K562 (cell line): ENCODE data around the gene SGTB. TPM values are rescaled to one million over a fixed set of nuclear protein-coding genes. Genes with fewer than 3 reads are reported as not detected.

Experiments used
- ATAC-seq: fragments of 200-7000 bp; cut with Tn5 transposase; 3 replicates; pipeline ENCODE4 v1.9.1; 2020; ENCODE audit warnings: moderate library complexity
- BruUV-seq: library from RNA; stranded (reverse); fragments of 400-500 nt; replicated peaks from 2 replicates; lab custom pipeline; 2021; lab: Mats Ljungman, UMichigan
- CTCF ChIA-PET: fragments of 300-600 bp; formaldehyde crosslinking; extraction: SDS; loops from one replicate; lab custom pipeline; 2021; ENCODE audit warnings: low intra/inter-chr PET ratio; lab: Yijun Ruan, JAX
- POLR2A ChIA-PET: fragments of 300-600, 350-650 bp; sonication (Branson Sonifier 250); formaldehyde crosslinking; extraction: SDS; loops from one replicate; lab custom pipeline; 2021; ENCODE audit warnings: antibody characterized with exemption, inconsistent platforms; lab: Yijun Ruan, JAX
- DNase-seq, 4 experiments: peaks; one replicate each; pipeline versions ENCODE4 v3.0.0 to v3.0.0-alpha.2; 2011 to 2018; ENCODE audit warnings: low spot score in 3 of 4, mixed read lengths in 3 of 4; ENCODE audit errors: extremely low read depth in 1 of 4
- FAIRE-seq: peaks from 2 replicates; lab custom pipeline; 2011; peaks lifted over from hg19 to GRCh38; lab: Jason Lieb, UNC
- H2AFZ ChIP-seq: 2 replicates; pipeline ENCODE4 v1.6.0; 2011; ENCODE audit warnings: low read depth, low read length, control low read depth, inconsistent platforms
- H3K27ac ChIP-seq: fragments of 200-600 bp; 3 replicates; pipeline ENCODE4 v1.8.0; 2011; ENCODE audit warnings: low read depth, mild to moderate bottlenecking, control low read depth, inconsistent platforms, low read length, moderate library complexity, mixed read lengths; ENCODE audit errors: extremely low read depth
- H3K27me3 ChIP-seq, 2 experiments: fragments of 300-600 bp in 1 of 2; 2 replicates in 1 of 2; 3 replicates in 1 of 2; pipeline versions ENCODE4 v1.6.0 to v1.8.0; 2011; ENCODE audit warnings: inconsistent platforms in 2 of 2, low read length in 2 of 2, mild to moderate bottlenecking in 1 of 2, mixed read lengths in 1 of 2, moderate library complexity in 1 of 2; ENCODE audit not compliant: control insufficient read depth in 2 of 2, insufficient read depth in 2 of 2
- H3K36me3 ChIP-seq: fragments of 300-600 bp; 3 replicates; pipeline ENCODE4 v1.8.0; 2011; ENCODE audit warnings: mild to moderate bottlenecking, low read length, inconsistent platforms; ENCODE audit not compliant: control insufficient read depth, insufficient read depth
- H3K4me1 ChIP-seq, 2 experiments: fragments of 200-600 bp in 1 of 2; replicated peaks in 1 of 2; 2 replicates in 1 of 2; 3 replicates in 1 of 2; pipeline versions ENCODE4 v1.5.1 to v1.8.0; 2011; ENCODE audit warnings: inconsistent platforms in 2 of 2, low read length in 2 of 2, mild to moderate bottlenecking in 1 of 2, mixed read lengths in 1 of 2, moderate library complexity in 1 of 2; ENCODE audit not compliant: control insufficient read depth in 2 of 2, insufficient read depth in 2 of 2
- H3K4me2 ChIP-seq: 2 replicates; pipeline ENCODE4 v1.6.1; 2011; ENCODE audit warnings: low read length, control low read depth, inconsistent platforms, mixed read lengths; ENCODE audit not compliant: insufficient read depth
- H3K4me3 ChIP-seq: fragments of 200-600 bp; sonication (generic), shearing (Covaris generic); 2 replicates; pipeline ENCODE4 v1.5.1; 2016; ENCODE audit warnings: control low read depth, inconsistent platforms
- H3K79me2 ChIP-seq: fragments of 200-600 bp; 3 replicates; pipeline ENCODE4 v1.8.0; 2011; ENCODE audit warnings: low read length, inconsistent platforms; ENCODE audit not compliant: control insufficient read depth, insufficient read depth
- H3K9ac ChIP-seq, 2 experiments: 2 replicates each; pipeline versions ENCODE4 v1.6.0 to v1.6.1; 2011; ENCODE audit warnings: low read depth in 2 of 2, low read length in 2 of 2, control low read depth in 1 of 2, inconsistent platforms in 1 of 2, mild to moderate bottlenecking in 1 of 2, mixed read lengths in 1 of 2; ENCODE audit not compliant: insufficient read depth in 1 of 2
- H3K9me1 ChIP-seq: one replicate; pipeline ENCODE4 v1.6.0; 2011; ENCODE audit warnings: inconsistent platforms, mild to moderate bottlenecking, low read length, moderate library complexity; ENCODE audit not compliant: control insufficient read depth, insufficient read depth
- H3K9me3 ChIP-seq: replicated peaks from 2 replicates; pipeline ENCODE4 v1.5.1; 2011; ENCODE audit warnings: low read depth, low read length, inconsistent platforms; ENCODE audit not compliant: control insufficient read depth, insufficient read depth
- H4K20me1 ChIP-seq: replicated peaks from 2 replicates; pipeline ENCODE4 v1.6.1; 2011; ENCODE audit warnings: low read length, inconsistent platforms, mixed read lengths; ENCODE audit not compliant: control insufficient read depth, insufficient read depth
- CHD2 ChIP-seq: IDR thresholded peaks from 2 replicates; pipeline ENCODE4 v1.6.1; 2011; ENCODE audit warnings: low read depth, low read length
- ELF2 ChIP-seq: fragments of 250-450 bp; sonication (Bioruptor Pico); IDR thresholded peaks from 2 replicates; pipeline ENCODE4 v1.5.0; 2021; ENCODE audit warnings: mild to moderate bottlenecking
- HIVEP1 ChIP-seq: fragments of 250-450 bp; sonication (Bioruptor Pico); IDR thresholded peaks from 2 replicates; pipeline ENCODE4 v1.4.0; 2020; ENCODE audit warnings: mild to moderate bottlenecking
- HNRNPUL1 ChIP-seq: fragments of 200-400 bp; formaldehyde crosslinking; IDR thresholded peaks from 2 replicates; pipeline ENCODE4 v1.6.1; 2017; ENCODE audit warnings: low read length
- MLX ChIP-seq, 2 experiments: fragments of 450-650 bp in 1 of 2; sonication (generic) in 1 of 2; formaldehyde crosslinking; conservative IDR thresholded peaks; 2 replicates each; pipeline versions ENCODE4 v1.4.0 to v1.8.1; 2020 to 2022; ENCODE audit warnings: mild to moderate bottlenecking in 1 of 2, missing genetic modification reagents in 1 of 2
- NCOA6 ChIP-seq: fragments of 450-650 bp; IDR thresholded peaks from 2 replicates; pipeline ENCODE4 v1.6.1; 2017; ENCODE audit warnings: mild to moderate bottlenecking
- NELFE ChIP-seq: IDR thresholded peaks from 2 replicates; pipeline ENCODE4 v1.6.1; 2011; ENCODE audit warnings: mild to moderate bottlenecking; ENCODE audit not compliant: insufficient read depth, insufficient read length
- PHB2 ChIP-seq: fragments of 450-650 bp; IDR thresholded peaks from 2 replicates; pipeline ENCODE4 v1.6.1; 2017; ENCODE audit warnings: low read depth
- POLR3A ChIP-seq: IDR thresholded peaks from 2 replicates; pipeline ENCODE4 v1.6.1; 2011; ENCODE audit warnings: borderline replicate concordance, mild to moderate bottlenecking, moderate library complexity; ENCODE audit not compliant: insufficient read length, insufficient read depth; ENCODE audit errors: extremely low read depth
- PTRF ChIP-seq: fragments of 450-650 bp; IDR thresholded peaks from 2 replicates; pipeline ENCODE4 v1.6.1; 2016; ENCODE audit warnings: mild to moderate bottlenecking, missing genetic modification characterization, missing compliant biosample characterization
- TAF15 ChIP-seq: fragments of 200-400 bp; formaldehyde crosslinking; IDR thresholded peaks from 2 replicates; pipeline ENCODE4 v1.6.1; 2017; ENCODE audit warnings: mild to moderate bottlenecking, low read depth, low read length, moderate library complexity
- THRB ChIP-seq: fragments of 450-650 bp; formaldehyde crosslinking; conservative IDR thresholded peaks from 2 replicates; pipeline ENCODE4 v1.4.0; 2022; ENCODE audit warnings: mild to moderate bottlenecking, missing genetic modification characterization
- ZBTB17 ChIP-seq: fragments of 450-650 bp; formaldehyde crosslinking; IDR thresholded peaks from 2 replicates; pipeline ENCODE4 v1.4.0; 2020; ENCODE audit warnings: mild to moderate bottlenecking
- ZNF589 ChIP-seq: fragments of 200-800 bp; sonication (Bioruptor generic); IDR thresholded peaks from 2 replicates; pipeline ENCODE4 v1.6.1; 2016; ENCODE audit warnings: low read depth, missing genetic modification characterization, missing compliant biosample characterization
- ZNF668 ChIP-seq: fragments of 250-450 bp; sonication (Bioruptor Pico); IDR thresholded peaks from 2 replicates; pipeline ENCODE4 v1.8.0; 2022; ENCODE audit warnings: mild to moderate bottlenecking, inconsistent platforms
- WGBS: fragments of 100-300 bp; shearing (Covaris generic); methylation state at CpG from one replicate; pipeline ENCODE4 v1.1.6; 2016; ENCODE audit warnings: low coverage, mixed read lengths; ENCODE audit not compliant: insufficient coverage; ENCODE audit errors: missing lambda C conversion rate; 5-methylcytosine and 5-hydroxymethylcytosine counted together
- in situ Hi-C: fragments of 300-500 bp; cut with MboI; formaldehyde crosslinking; loops from 4 replicates; pipeline ENCODE4 v1.15.0; 2018; ENCODE audit warnings: inconsistent platforms, mixed read lengths
- intact Hi-C: fragments of 100-400 bp; cut with micrococcal nuclease; formaldehyde crosslinking; loops from 2 replicates; pipeline ENCODE4 v1.14.2; 2022
- polyA plus RNA-seq, 8 experiments: library from polyadenylated mRNA; depleted of rRNA in 4 of 8; stranded (reverse) in 5 of 8; unstranded in 3 of 8; fragments of >200 nt; fragmentation: Nextera tagmentation in 2 of 8; fragmentation: Illumina TruSeq in 1 of 8; extraction: Ambion mirVana in 2 of 8; extraction: Trizol in 1 of 8; gene quantifications; 2 replicates each; pipeline versions ENCODE4 v1.2.1 to v1.2.3, GENCODE V29; 2011 to 2014; ENCODE audit warnings: inconsistent platforms in 1 of 8, missing spikeins in 1 of 8
- total RNA-seq, 7 experiments: library from RNA; depleted of rRNA in 6 of 7; stranded (reverse); fragments of >200 nt in 6 of 7; fragmentation: Illumina TruSeq in 2 of 7; extraction: Trizol in 2 of 7; gene quantifications; 2 replicates each; pipeline versions ENCODE4 v1.2.1 to v1.2.3, GENCODE V29; 2011 to 2021; ENCODE audit warnings: low replicate concordance in 1 of 7

The SGTB gene
- total and polyA plus RNA-seq, 9 of the 15 experiments (the other 6 are each of a cell fraction or from before 2014, with no cell fraction given): 1.3 to 8.4 (median 4.8) TPM

GRCh38 chr5:65758546-65759144, 36.7 kb upstream of the SGTB start:
- Histone ChIP-seq H4K20me1 (no peaks in the 10 kb centered on the region), H3K4me1 (0 out of 5 replicates have a peak, but pooled peaks cover 0 to 2% of the 10 kb centered on the region in 2 experiments), H3K4me2 (no peak overlapping the region), H3K4me3 (no peak overlapping the region), H3K36me3 (peaks cover 23% of the 10 kb centered on the region), H3K9ac (no peak overlapping the region), H3K9me1 (no peaks in the 10 kb centered on the region), H3K27ac (no peak overlapping the region), H3K79me2 (peaks cover 12% of the 10 kb centered on the region; the same call in 2 of the 3 replicates), H3K9me3 (no peaks in the 10 kb centered on the region), H2AFZ (no peak overlapping the region), H3K27me3 (no peaks in the 10 kb centered on the region)
- no peak for FAIRE-seq
- TF ChIP-seq CHD2 (no peak), MLX (CRISPR knock-in tag; conservative IDR thresholded peaks at IDR 0.05) (no peak), NELFE (no peak), NCOA6 (no peak), PTRF (no peak), POLR3A (no peak), HNRNPUL1 (no peak), ZBTB17 (CRISPR knock-in tag) (no peak), ZNF589 (CRISPR knock-in tag) (no peak), PHB2 (no peak), TAF15 (no peak), HIVEP1 (CRISPR knock-in tag) (no peak), THRB (CRISPR knock-in tag) (no peak), ELF2 (no peak), ZNF668 (CRISPR knock-in tag) (no peak)
- CTCF ChIA-PET: no interaction called here
- POLR2A ChIA-PET: interaction anchor here (0.5 to 0.6 kb wide), 2 partner anchors 20 to 23 kb away, joined by 3 to 4 read pairs; no protein-coding TSS in a partner anchor
- WGBS: 87% methylated on average over 4 of the region's 4 CpGs
- in situ Hi-C loops: no loop called here
- no peak for ATAC-seq
- DNase-seq: no peak
- intact Hi-C loops: no loop called here
- BruUV-seq: no TSS peak
